ENCODE data around the gene HIP1R.
"Not testable (repeated sequence)": the region's sequence is repeated elsewhere in the genome, so short reads cannot be mapped to it uniquely, and the experiment has no call there.

Gene HIP1R

GRCh38 chr12:122875590-122876220 is 40.4 kb downstream of the HIP1R start:
- no peak for DNase-seq

- not testable (repeated sequence) for DNase-seq
Observed at GRCh38 chr12:122876281-122876680, 41.0 kb downstream of the HIP1R start.

- DNase-seq, result no peak
Observed at GRCh38 chr12:122876731-122877130, 41.5 kb downstream of the HIP1R start.

- no peak for DNase-seq
Observed at GRCh38 chr12:122878780-122879612, 43.7 kb downstream of the HIP1R start.

GRCh38 chr12:122880155-122880667 is 45.0 kb downstream of the HIP1R start:
- DNase-seq, result no peak

- no peak for DNase-seq
Observed at GRCh38 chr12:122880668-122881067, 45.4 kb downstream of the HIP1R start.

GRCh38 chr12:122882908-122883558 is 47.8 kb downstream of the HIP1R start:
- no peak for DNase-seq

GRCh38 chr12:122884091-122884826 is 49.0 kb downstream of the HIP1R start:
- no peak for DNase-seq

- no peak for DNase-seq
Observed at GRCh38 chr12:122884860-122885259, 49.6 kb downstream of the HIP1R start.

GRCh38 chr12:122886161-122886560 is 50.9 kb downstream of the HIP1R start:
- no peak for DNase-seq

- no peak for DNase-seq
Observed at GRCh38 chr12:122886851-122887818, 51.9 kb downstream of the HIP1R start.

- no peak for DNase-seq
Observed at GRCh38 chr12:122887819-122888212, 52.6 kb downstream of the HIP1R start.

GRCh38 chr12:122888232-122888752 is 53.0 kb downstream of the HIP1R start:
- peak; percentile 71 for DNase-seq

GRCh38 chr12:122889761-122890520 is 54.7 kb downstream of the HIP1R start:
- no peak for DNase-seq

GRCh38 chr12:122891661-122892525 is 56.6 kb downstream of the HIP1R start:
- DNase-seq, result no peak

GRCh38 chr12:122892724-122893123 is 57.5 kb downstream of the HIP1R start:
- DNase-seq, result not testable (repeated sequence)

GRCh38 chr12:122893208-122894153 is 58.2 kb downstream of the HIP1R start:
- DNase-seq, result no peak
